Body of pancreas (tissue), 4 donors: ENCODE results near the gene DNM2. TPM values are rescaled to one million over a fixed set of nuclear protein-coding genes. Genes with fewer than 3 reads are reported as not detected.

Experiments used
- ATAC-seq: fragments of 150-250 bp; one replicate; pipeline ENCODE4 v1.9.1; 2016
- DNase-seq, 4 donors: peaks; one replicate each; pipeline ENCODE4 v3.0.0-alpha.2; 2019
- H3K27ac ChIP-seq, 4 donors: fragments of 200-600 bp; sonication (generic); 1 replicate in 3 of 4; 2 replicates in 1 of 4; pipeline versions ENCODE4 v1.5.1 to v1.6.1; 2016 to 2019; ENCODE audit warnings: mild to moderate bottlenecking in 1 of 4, mixed read lengths in 1 of 4, moderate library complexity in 1 of 4
- H3K27me3 ChIP-seq, 2 donors: fragments of 200-600 bp; sonication (generic); one replicate each; pipeline ENCODE4 v1.6.0; 2016; ENCODE audit warnings: mild to moderate bottlenecking in 1 of 2
- H3K36me3 ChIP-seq, 2 donors: fragments of 200-600 bp; sonication (generic); replicated peaks in 1 of 2; 2 replicates each; pipeline ENCODE4 v1.5.1; 2016; ENCODE audit warnings: low read depth in 2 of 2; ENCODE audit not compliant: insufficient read depth in 1 of 2
- H3K4me1 ChIP-seq: fragments of 200-600 bp; sonication (generic); one replicate; pipeline ENCODE4 v1.6.0; 2016
- H3K4me3 ChIP-seq, 2 donors: fragments of 200-600 bp; sonication (generic); 1 replicate in 1 of 2; 2 replicates in 1 of 2; pipeline ENCODE4 v1.5.1; 2016 to 2019
- H3K9me3 ChIP-seq, 3 donors: fragments of 200-600 bp; sonication (generic); 1 replicate in 2 of 3; 2 replicates in 1 of 3; pipeline ENCODE4 v1.5.1; 2016
- POLR2A ChIP-seq, 3 donors: fragments of 450-650 bp; IDR thresholded peaks; one replicate each; pipeline ENCODE4 v1.6.1; 2016; ENCODE audit warnings: antibody characterized with exemption in 3 of 3, mild to moderate bottlenecking in 2 of 3
- WGBS, 2 donors: methylation state at CpG; one replicate each; pipeline ENCODE4 v1.1.5; 2017; 5-methylcytosine and 5-hydroxymethylcytosine counted together
- intact Hi-C: fragments of 100-400 bp; cut with DNase I; formaldehyde crosslinking; loops from one replicate; pipeline ENCODE4 v1.15.1; 2023
- total RNA-seq, 2 donors: library from RNA; depleted of rRNA; stranded (reverse); fragments of >200 nt; gene quantifications; one replicate each; pipeline ENCODE4 v1.1.0, GENCODE V29; 2016
- TF ChIP-seq, protein P1 (sequence below), 7 experiments: fragments of 450-650 bp in 4 of 7; fragments of 200-600 bp in 3 of 7; sonication (generic) in 3 of 7; IDR thresholded peaks; one replicate each; pipeline ENCODE4 v1.5.1; 2016 to 2019; ENCODE audit warnings: antibody characterized with exemption in 7 of 7

The DNM2 gene
- total RNA-seq, 2 donors from 2014 or later = 98.6 to 158 TPM

DNA sequence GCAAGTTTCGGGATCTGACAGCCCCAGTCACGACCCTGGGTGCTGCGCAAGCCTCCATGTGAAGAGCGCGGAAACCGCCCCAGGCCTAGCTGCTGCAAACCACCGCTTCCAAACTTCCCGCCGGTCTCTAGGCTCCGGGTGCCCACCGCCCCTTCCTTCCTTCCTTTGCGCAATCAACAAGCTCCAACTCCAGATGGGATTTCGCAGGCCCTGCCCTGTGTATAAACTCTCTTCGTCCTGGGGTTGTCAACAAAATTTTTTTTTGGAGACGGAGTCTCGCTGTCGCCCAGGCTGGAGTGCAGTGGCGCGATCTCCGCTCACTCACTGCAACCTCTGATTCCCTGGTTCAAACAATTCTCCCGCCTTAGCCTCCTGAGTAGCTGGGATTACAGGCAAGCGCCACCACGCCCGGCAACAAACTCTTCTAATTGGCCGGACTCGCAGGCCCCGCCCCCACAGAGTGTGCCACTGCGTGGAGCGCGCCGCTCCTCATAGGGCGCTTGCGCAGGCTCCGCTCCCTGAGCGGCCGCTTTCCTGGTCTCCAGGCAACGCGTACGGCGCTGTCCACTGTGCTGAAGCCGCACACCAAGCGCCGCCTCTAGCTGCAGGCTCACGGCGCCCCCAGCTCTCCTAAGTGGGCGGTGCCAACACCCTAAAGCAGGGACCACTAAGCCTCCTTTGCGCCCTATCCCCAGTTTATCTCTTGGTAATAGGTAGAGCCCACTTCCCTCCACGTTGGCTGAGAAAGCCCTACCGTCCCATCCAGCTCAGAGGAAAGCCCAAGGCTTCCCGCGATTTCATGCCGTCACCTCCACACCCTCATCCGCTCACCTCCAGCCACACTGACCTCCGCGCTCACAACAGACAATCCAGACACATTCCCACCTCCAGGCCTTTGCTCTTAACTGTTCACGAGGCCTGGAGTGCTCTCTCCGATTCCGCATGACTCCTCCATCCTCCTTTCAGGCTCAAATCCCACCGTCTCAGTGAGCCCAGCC, 22.2 kb upstream of the DNM2 start:
- intact Hi-C loops = no loop called here
- Histone ChIP-seq H3K27me3 (no peaks in the 10 kb centered on the region), H3K27ac (no peak overlapping the region), H3K9me3 (no peaks in the 10 kb centered on the region), H3K4me3 (no peak overlapping the region), H3K36me3 (peaks cover 0 to 7% of the 10 kb centered on the region in 2 donors), H3K4me1 (peaks cover 16% of the 10 kb centered on the region)
- ATAC-seq = peak; percentile 100
- 10 to 18% methylated on average over 21 to 58 of the region's 59 CpGs for WGBS, 2 donors
- peak; percentile 96 to 98 (median 96) for DNase-seq
- TF ChIP-seq POLR2A (IDR thresholded peaks at IDR 0.05) = no peak
- TF ChIP-seq, protein P1, sequence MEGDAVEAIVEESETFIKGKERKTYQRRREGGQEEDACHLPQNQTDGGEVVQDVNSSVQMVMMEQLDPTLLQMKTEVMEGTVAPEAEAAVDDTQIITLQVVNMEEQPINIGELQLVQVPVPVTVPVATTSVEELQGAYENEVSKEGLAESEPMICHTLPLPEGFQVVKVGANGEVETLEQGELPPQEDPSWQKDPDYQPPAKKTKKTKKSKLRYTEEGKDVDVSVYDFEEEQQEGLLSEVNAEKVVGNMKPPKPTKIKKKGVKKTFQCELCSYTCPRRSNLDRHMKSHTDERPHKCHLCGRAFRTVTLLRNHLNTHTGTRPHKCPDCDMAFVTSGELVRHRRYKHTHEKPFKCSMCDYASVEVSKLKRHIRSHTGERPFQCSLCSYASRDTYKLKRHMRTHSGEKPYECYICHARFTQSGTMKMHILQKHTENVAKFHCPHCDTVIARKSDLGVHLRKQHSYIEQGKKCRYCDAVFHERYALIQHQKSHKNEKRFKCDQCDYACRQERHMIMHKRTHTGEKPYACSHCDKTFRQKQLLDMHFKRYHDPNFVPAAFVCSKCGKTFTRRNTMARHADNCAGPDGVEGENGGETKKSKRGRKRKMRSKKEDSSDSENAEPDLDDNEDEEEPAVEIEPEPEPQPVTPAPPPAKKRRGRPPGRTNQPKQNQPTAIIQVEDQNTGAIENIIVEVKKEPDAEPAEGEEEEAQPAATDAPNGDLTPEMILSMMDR (IDR thresholded peaks at IDR 0.05) = peak in 1 of 7 experiments; percentile 12

DNA sequence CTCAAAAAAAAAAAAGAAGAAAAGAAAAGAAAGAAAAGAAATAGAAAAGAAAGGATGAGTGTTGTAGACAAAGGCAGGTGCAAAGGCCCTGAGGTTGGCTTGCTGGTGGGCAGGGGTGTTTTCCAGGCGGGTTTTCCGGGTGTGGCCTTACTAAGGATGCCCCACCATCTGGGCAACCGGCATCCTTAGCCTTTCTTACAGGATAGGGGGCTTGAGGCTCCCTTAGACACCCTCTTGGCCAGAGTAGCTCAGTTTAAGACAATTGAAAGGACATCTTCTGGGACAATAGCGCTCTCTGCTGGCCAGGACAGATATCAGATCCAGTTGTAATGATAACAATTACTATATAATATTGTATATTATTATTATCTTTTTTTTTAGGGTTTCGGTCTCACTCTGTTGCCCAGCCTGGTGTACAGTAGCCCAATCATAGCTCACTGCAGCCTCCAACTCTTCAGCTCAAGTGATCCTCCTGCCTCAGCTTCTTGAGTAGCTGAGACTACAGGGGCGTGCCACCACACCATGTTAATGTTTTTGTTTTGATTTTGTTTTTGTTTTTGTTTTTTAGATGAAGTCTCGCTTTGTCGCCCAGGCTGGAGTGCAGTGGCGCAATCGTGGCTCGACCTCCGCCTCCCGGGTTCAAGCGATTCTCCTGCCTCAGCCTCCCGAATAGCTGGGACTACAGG, 18.1 kb upstream of the DNM2 start:
- peak; percentile 59 to 74 (median 70) for DNase-seq
- no peak overlapping the region for H3K27ac ChIP-seq
- 28 to 29% methylated on average over 15 of the region's 15 CpGs for WGBS, 2 donors
- no peaks in the 10 kb centered on the region for H3K36me3 ChIP-seq
- H3K9me3 ChIP-seq = no peaks in the 10 kb centered on the region
- no peak for ATAC-seq
- no peak overlapping the region for H3K4me3 ChIP-seq
- H3K27me3 ChIP-seq = no peaks in the 10 kb centered on the region
- TF ChIP-seq, protein P1 (IDR thresholded peaks at IDR 0.05) = peak; percentile 21 to 61 (median 50)
- no peak for TF ChIP-seq POLR2A (IDR thresholded peaks at IDR 0.05)
- intact Hi-C loops = no loop called here
- H3K4me1 ChIP-seq = peaks cover 29% of the 10 kb centered on the region

DNA sequence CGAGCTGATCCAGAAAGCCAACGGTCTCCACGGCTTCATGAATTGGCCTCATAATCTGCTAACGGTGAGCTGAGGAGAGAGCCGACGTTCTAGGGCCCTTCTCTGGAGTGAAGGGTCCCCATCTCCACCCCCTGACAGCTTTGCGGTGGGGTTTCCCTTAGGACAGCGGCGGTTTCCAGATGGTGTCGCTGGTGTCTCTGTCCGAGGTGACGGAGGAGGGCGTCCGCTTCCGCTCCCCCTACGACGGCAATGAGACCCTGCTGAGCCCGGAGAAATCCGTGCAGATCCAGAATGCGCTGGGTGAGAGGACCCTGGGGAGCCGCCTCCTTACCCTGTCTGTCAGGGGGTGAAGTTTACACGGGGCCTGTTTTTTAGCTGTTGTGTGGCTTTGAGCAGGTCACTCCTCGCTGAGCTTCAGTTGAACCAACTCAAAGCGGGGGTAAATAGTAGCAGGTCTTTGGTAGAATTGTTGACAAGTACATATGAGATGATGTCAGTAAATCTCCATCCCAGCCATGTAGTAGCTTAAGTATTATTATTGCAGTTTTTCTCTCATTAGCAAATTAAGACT, 15.8 kb upstream of the DNM2 start:
- Histone ChIP-seq H3K36me3 (no peaks in the 10 kb centered on the region), H3K4me3 (peak overlapping the region; percentile 54 to 86), H3K27me3 (no peaks in the 10 kb centered on the region), H3K9me3 (no peaks in the 10 kb centered on the region), H3K27ac (peak overlapping the region in 3 of 4 donors; percentile 13 to 82 (median 66)), H3K4me1 (peaks cover 16% of the 10 kb centered on the region)
- intact Hi-C loops = no loop called here
- ATAC-seq (peak; percentile 28), DNase-seq (no peak)
- TF ChIP-seq POLR2A (IDR thresholded peaks at IDR 0.05) = no peak
- TF ChIP-seq, protein P1 (IDR thresholded peaks at IDR 0.05) = no peak
- 2 to 12% methylated on average over 7 to 24 of the region's 24 CpGs for WGBS, 2 donors

DNA sequence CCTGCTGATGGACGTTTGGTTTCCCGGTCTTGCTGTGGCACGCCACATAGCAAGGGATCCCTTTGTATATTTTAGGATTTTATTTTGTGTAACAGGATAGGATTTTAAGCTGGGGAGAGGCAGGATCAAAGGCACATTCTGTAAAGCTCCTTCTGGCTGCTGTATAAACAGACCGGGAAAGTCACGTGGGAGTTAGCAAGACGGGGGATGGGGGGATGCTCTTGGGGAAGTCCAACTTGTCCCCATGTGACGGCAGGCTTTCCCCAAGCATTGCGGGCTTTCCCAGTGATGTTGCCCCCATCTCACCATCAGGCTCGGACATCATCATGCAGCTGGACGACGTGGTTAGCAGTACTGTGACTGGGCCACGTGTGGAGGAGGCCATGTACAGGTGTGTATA, 10.9 kb upstream of the DNM2 start:
- Histone ChIP-seq H3K4me3 (no peak overlapping the region), H3K9me3 (no peaks in the 10 kb centered on the region), H3K27ac (no peak overlapping the region), H3K4me1 (peaks cover 5% of the 10 kb centered on the region), H3K36me3 (no peaks in the 10 kb centered on the region), H3K27me3 (no peaks in the 10 kb centered on the region)
- WGBS, 2 donors = 83 to 86% methylated on average over 12 of the region's 12 CpGs
- no peak for DNase-seq
- ATAC-seq = no peak
- no peak for TF ChIP-seq POLR2A (IDR thresholded peaks at IDR 0.05)
- TF ChIP-seq, protein P1 (IDR thresholded peaks at IDR 0.05) = no peak
- intact Hi-C loops = no loop called here
